IPS DF 4.7 (cell line): ENCODE results near the gene PSMB9.
"Not testable (repeated sequence)": the region's sequence is repeated elsewhere in the genome, so short reads cannot be mapped to it uniquely, and the experiment has no call there.

Experiments
- DNase-seq: peaks from one replicate; pipeline ENCODE4 v3.0.0-alpha.2; 2013; ENCODE audit warnings: low spot score; ENCODE audit errors: extremely low read depth

The PSMB9 gene

GRCh38 chr6:32860674-32861073 is 6.7 kb downstream of the PSMB9 start:
- DNase-seq = no peak

DNA sequence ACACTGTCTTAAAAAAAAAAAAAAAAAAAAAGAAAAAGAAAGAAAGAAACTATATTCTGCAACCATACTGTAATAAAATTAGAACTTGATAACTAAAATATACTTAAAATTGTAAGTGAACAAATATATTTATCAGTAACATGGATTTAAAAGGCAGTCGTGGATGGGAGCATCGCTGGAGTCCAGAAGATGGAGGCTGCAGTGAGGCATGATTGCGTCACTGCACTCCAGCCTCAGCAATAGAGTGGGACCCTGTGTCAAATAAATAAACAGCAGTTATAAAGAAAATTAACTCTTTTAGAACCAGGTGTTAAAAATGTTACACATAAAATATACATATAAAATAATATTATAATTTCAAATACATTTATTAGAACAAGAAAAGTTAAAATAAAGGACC is 8.7 kb downstream of the PSMB9 start:
- no peak for DNase-seq

GRCh38 chr6:32865724-32866443 is 11.9 kb downstream of the PSMB9 start:
- DNase-seq = no peak

DNA sequence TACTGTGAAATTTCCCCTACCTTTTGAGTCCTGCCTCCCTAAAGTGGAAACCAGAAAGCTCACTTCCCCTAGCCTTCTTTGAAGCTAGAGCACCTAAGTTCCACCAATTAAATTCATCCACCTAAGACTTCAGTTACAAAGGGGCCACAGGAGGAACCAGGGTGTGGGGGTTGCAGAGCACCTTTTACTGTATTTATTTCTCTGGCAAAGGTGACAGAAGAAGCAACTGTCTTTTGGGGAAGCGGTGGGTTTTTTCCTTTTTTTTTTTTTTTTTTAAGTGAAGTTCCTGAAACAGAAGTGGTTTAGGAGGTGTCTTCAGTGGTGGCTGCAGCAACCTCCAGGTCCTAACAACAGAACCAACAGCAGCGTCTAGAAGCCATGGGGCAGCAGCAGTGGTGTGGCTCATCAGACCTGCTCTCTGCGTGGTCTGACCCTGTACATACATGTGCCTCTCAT is 13.1 kb downstream of the PSMB9 start:
- DNase-seq = no peak

DNA sequence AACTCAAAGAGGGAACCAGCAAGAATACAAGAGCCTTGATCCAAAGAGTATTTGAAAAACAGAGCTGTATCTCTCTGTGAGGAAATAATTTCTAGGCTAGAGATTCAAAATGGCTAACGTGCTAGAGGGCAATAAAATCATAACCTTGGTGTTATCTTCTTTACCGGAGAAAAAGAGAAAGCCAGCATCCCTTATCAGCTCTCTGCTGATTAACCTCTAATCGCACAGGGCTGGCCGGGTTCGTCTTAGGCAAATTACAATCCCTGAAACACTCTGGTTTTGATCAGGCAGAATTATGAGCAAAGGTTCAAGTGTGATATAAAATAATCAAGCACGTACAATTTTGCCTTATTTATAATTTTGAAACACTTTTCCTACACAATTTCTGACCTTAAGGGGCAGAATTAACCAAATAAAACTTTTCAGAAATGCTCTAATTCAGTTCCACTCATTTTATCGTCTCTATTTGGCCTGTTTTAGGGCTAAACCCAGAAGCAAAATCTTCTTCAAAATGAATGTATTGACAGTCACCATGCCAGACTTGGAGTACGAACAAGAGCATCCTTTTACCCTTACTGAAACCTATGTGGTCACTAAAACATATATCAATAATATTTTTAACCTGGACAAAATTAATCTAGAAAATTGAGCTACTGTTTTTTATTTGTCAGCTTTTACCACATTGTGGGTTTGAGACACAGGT is 13.7 kb downstream of the PSMB9 start:
- DNase-seq = no peak

DNA sequence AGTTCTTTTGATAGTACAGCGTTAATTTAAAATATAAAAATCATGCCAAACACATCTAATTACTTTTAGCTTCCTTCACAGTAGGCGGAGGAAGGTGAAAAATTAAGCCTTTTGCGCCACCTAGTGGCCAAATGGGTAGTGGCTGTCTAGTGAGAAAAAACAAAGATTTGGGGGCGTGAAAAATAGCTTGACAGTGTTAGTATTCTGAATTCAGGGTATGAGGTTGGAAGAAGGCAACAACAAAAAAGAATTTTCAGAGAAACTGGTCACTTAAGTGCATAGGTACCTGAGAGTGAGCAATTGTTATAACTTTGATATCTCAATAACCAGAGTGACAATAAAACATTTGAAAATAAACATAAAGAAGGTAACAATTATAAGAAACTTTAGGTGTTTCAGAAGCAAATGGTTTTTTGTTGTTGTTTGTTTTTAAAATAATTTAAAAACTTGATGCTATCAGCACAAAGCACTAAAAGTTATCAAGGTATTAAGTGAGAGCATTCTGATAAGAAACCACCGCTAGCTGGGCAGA is 14.3 kb downstream of the PSMB9 start:
- DNase-seq = no peak

GRCh38 chr6:32873947-32874346 is 20.0 kb downstream of the PSMB9 start:
- not testable (repeated sequence) for DNase-seq

GRCh38 chr6:32876603-32877002 is 22.6 kb downstream of the PSMB9 start:
- DNase-seq = no peak

- DNase-seq = no peak
Measured at GRCh38 chr6:32879691-32880090, 25.7 kb downstream of the PSMB9 start.

DNA sequence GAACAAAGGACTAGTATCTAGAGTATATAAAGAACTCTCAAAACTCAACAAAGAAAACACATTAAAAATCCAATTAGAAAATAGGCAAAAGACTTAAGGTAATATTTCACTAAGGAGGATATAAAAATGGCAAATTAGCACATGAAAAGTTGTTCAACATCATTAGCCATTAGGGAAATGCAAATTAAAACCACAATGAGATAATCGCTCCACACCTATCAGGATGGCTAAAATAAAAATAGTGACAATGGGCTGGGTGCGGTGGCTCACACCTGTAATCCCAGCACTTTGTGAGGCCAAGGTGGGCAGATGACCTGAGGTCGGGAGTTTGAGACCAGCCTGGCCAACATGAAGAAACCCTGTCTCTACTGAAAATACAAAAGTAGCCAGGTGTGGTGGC is 27.0 kb downstream of the PSMB9 start:
- not testable (repeated sequence) for DNase-seq

DNA sequence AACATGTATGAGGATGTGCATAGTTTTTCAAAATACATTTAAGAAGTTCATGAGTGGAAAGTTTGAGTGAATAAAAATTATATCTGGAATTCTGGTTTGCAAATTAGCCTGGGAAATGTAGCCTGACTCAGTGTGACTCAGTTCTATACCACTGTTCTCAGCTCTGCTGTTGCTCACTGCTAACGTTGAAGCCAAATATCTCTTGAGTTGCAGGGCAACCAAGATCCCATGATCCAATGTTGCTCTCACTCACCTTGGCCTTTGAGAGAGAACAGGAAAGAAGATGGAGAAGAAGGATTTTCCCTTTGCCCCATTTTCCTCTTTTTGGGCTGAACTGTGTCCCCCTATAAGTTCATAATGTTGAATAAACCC is 28.9 kb downstream of the PSMB9 start:
- no peak for DNase-seq

GRCh38 chr6:32883789-32884188 is 29.8 kb downstream of the PSMB9 start:
- DNase-seq = no peak

DNA sequence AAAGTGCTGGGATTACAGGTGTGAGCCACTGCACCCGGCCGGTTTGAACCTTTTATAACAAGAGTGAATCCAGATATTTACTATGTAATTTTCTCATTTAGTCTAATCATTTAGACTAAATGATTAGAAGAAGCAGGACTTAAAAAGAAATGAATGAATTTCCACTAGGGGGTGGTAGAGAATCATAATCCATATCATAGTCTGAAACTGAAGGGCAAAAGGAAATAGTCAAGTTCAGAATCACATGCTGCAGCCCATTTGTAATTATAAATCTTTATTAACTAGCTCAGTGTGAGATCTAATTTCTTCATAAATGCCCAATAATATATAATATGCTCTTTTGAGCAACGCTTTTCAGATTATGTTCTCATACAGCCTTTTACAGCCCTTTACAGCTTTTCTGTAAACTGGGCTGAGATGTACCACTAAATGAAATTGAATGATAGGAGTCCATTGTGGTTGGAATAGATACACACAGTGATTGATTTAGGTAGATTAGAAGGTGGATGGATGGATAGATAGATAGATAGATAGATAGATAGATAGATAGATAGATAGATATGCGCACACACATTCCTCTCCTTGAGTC is 31.8 kb downstream of the PSMB9 start:
- peak; percentile 33 for DNase-seq

DNA sequence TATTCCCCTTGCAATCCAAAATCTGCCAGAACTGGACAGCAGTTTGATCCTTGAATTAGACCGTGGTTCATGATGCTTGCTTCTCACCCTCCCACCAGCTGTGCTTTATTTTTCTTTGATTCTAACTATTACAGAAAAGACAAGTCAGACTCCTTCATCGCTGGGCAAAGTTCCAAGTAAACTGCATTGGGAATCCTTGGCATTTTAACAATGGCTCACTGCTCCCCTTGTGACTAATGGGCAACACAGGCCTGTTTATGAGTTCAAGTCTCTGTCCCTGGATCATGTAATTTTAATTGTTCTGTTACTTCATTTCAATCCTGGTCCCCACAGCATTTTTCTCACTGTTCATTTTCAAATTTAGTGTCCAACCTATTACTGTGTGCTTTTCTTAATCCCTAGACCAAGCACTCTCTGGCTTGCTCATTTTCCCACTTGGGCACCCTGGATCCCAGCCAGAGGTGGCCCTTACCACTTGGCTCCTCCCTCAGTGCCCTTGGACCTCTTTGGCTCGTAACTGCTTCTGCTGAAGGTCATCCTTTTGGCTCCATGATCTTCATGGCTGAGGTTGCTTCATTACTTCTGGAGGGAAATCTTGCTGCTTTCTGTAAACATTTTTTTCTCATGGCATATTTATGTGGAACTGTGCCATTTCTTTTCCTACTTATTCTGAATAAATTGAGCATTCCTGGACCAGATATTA is 32.8 kb downstream of the PSMB9 start:
- no peak for DNase-seq

- no peak for DNase-seq
Measured at GRCh38 chr6:32887616-32888015, 33.6 kb downstream of the PSMB9 start.

DNA sequence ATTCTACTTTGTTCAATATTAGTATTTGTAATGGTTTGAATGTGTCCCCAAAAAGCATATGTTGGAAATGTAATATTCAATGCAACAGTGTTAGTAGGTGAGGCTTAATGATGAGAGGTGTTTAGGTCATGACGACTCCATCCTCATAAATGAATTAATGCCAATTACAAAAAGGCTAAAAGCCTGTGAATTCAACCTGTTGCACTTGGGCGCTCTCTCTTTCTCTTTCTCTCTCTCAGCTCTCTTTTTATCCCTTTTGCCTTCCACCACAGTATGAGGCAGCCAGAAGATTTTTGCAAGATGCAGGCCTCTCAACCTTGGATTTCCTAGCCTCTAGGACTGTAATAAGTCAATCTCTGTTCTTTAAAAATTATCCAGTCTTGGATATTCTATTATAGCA is 34.6 kb downstream of the PSMB9 start:
- DNase-seq = no peak

GRCh38 chr6:32889533-32889932 is 35.5 kb downstream of the PSMB9 start:
- DNase-seq = no peak

DNA sequence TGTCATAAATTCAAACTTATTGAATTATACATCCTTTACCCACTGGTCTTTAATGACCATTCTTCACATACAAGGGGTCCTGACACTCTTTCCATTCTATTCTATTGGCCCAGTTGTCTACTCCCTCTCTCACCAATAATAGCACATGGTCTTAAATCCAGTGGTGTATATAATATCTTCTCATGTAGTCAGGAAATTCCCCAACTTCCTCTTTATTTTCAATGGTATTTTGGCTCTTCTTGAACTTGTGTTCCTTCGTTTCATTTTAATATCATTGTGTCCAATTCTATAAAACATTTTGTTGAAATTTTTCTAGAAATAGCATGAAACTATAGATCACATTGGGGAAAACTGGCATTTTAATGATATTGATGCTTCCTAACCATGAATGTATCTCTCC is 36.8 kb downstream of the PSMB9 start:
- no peak for DNase-seq

- peak; percentile 79 for DNase-seq
Measured at GRCh38 chr6:32894085-32895005, 40.4 kb downstream of the PSMB9 start.

GRCh38 chr6:32895006-32895345 is 41.0 kb downstream of the PSMB9 start:
- DNase-seq = no peak

- DNase-seq = no peak
Measured at GRCh38 chr6:32903952-32904351, 50.0 kb downstream of the PSMB9 start.
